ENCODE results near the gene BCL2L13.
"Not testable (repeated sequence)": the region's sequence is repeated elsewhere in the genome, so short reads cannot be mapped to it uniquely, and the experiment has no call there.

The BCL2L13 gene

DNA sequence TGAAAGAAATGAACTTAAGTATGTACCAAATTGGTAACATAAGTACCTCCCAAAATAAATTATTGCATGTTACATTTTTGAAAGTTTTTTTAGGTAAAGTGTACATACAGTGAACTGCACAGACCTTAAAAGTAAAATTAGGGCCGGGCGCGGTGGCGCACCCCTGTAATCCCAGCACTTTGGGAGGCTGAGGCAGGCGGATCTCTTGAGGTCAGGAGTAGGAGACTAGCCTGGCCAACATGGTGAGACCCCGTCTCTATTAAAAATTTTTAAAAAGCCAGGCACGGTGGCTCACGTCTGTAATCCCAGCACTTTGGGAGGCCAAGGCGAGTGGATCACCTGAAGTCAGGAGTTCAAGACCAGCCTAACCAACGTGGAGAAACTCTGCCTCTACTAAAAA, 1.7 kb upstream of the BCL2L13 start:
- DNase-seq (ENCODE audit: low read depth in 2 of 2), result not testable (repeated sequence)

DNA sequence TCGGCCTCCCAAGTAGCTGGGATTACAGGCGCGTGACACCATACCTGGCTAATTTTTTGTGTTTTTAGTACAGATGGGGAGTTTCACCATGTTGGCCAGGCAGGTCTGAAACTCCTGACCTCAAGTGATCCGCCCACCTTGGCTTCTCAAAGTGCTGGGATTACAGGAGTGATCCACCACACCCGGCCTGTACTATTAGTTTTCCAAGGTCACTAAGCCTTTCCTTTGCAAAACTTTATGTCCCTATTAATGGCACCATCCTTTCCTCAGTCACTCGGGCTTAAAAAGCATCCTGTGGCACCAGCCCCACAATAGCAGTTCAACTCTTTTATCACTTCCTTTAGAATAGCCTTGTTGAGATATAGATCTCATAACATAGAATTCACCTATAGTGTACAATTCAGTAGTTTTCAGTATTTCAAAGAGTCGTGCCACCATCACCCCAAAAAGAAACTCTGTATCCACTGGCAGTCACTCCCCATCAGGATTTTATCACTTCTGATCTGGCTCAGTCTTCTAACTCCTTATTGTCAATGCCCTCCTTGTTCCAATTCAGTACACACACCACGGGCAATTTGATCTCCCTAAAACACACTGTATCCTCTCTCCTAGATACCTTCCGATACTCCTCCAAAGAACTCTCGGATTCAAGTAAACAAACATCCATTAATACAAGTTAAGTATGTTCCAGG, 921 bp upstream of the BCL2L13 start:
- DNase-seq (ENCODE audit: low read depth in 2 of 2), result no peak

DNA sequence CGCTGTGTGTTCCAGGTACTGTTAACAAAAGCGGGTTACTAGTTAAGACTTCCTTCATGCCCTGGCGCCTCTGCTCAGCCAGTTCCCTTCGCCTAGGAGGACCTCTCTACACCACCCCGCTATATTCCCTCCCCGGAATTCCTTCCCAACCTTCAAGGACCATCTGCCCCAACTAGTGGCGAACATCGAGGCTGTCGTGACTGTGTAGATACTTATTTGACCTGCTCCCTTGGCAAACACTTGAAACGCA, 450 bp upstream of the BCL2L13 start:
- DNase-seq (ENCODE audit: low read depth in 2 of 2), result no peak

DNA sequence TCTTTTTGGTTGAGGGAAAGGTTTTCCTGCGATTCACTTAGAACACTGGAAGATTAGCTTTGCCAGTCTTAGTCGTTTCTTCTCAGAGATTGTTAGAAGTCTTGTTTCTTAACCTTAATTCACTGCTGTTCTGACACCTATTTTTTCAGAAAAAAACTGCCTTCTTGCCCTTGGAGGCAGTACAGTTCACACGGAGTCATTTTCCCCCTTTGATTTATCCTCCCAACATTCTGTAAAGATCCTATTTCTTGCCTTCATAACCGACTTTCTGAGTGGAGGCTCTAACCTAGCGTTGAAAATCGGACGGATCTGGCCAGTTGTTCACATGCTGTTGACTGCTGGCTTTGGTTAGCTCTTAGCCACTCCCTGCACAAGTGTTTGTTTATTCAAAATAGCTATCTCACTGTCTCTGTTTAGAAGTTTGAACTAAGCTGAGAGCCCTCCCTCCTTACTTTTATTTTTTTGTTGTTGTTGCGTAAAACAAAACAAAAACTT, 737 bp downstream of the BCL2L13 start:
- no peak for DNase-seq (ENCODE audit: low read depth in 2 of 2)

DNA sequence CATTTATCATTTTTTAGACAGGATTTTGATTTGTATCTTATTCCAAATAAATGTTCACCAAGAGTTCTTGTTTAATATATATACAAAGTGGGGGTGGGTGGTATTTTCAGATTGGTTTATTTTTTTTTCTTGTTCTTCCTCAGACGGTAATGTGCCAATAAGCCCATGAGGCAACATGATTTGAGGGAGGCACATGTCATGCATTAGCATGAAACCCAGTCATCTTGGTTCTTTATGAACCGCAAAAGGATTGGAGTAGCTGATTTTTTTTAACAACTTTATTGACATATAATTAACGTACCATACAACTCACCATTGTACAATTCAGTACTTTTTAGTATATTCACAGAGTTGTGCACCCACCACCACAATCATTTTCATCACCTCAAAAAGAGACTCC, 2.7 kb downstream of the BCL2L13 start:
- no peak for DNase-seq (ENCODE audit: low read depth in 2 of 2)

DNA sequence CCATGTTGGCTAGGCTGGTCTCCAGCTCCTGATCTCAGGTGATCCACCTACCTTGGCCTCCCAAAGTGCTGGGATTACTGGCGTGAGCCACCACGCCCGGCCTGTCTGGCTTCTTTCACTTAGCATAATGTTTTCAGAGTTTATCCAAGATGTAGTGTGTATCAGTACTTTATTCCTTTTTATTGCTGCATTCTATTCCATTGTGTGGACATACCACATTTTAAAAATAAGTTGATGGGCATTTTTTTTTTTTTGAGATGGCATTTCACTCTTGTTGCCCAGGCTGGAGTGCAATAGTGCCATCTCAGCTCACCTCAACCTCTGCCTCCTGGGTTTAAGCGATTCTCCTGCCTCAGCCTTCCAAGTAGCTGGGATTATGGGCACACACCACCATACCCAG, 3.8 kb downstream of the BCL2L13 start:
- DNase-seq (ENCODE audit: low read depth in 2 of 2), result not testable (repeated sequence)

DNA sequence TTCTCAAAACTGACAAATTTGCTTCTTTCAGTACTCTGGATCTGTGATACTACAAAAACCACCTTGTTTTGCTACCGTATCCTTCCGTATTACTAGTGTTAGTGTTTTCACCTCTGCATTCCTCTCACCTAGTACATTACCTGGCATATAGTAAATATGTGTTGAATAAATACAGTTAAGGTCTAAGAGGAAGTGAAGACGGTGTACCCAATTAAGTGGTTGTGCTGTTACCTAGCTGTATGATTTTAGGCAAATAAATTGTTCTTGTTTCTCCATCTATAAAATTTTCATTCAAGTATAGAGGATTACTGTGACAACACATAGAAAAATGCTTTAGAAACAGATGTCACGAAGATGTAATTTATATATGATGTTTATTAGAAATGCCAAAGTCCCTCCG, 8.9 kb downstream of the BCL2L13 start:
- DNase-seq (ENCODE audit: low read depth in 2 of 2), result no peak

DNA sequence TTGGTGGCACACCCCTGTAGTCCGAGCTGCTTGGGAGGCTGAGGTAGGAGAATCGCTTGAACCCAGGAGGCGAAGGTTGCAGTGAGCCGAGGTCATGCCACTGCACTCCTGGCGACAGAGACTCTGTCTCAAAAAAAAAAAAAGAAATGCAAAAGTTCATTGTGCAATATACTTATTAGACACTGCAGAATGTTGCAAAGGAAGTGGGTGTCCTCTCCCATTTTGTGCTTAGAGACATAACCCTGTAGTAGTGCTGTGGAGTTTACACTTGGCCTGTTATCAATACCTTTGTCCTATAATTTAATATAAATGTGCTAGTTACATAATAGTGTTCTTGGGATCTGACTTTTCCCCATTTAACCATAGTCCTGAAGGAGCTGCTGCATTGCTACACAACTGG, 9.4 kb downstream of the BCL2L13 start:
- no peak for DNase-seq (ENCODE audit: low read depth in 2 of 2)

DNA sequence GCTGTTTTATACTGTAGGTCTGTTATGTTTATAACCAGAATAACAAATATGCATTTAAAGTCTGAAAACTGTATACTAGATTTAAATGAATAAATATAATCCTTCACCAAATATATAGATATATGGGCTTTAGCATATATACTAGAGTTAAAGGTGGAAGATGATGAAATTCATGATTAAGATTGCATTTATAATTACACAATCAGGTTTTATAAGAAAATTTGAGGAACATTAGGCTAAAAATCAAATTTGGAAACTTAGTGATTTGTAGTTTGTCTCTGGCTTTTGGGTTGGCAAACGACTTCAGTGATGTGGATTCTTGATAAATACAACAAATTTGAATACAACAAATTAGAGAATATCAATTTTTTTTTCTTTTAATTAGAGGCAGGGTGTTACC, 10.0 kb downstream of the BCL2L13 start:
- DNase-seq (ENCODE audit: low read depth in 2 of 2), result no peak

DNA sequence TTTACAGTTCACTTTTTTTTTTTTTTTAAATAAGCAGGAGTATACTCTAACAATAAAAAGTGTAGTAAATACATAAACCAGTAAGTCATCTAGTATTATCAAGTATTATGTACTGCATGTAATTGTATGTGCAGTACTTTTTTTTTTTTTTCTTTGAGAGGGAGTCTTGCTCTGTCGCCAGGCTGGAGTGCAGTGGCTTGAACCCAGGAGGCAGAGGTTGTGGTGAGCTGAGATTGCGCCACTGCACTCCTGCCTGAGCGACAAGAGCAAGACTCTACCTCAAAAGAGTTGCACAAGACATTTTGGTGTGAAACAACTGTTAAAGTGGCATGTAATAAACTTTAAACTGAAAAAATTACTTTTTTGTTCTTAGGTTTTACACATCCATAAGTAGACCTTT, 16.7 kb downstream of the BCL2L13 start:
- DNase-seq (ENCODE audit: low read depth in 2 of 2), result no peak

DNA sequence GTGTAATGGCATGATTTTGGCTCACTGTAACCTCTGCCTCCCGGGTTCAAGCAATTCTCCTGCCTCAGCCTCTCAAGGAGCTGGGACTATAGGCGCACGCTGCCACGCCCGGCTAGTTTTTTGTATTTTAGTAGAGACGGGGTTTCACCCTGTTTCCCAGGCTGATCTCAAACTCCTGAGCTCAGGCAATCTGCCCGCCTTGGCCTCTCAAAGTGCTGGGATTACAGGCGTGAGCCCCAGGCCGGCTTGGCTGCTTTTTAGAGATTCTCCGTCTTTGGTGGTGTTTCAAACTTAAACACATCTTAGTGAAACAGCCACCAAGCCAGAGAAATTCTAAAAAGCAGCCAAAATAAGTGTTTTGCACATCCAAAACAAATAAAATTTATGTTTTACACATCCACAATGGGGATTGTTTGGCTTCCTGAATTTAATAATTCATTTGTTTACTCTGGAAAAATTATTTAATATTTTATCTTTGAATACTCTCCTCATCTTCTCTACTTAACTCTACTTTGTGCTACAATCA, 18.4 kb downstream of the BCL2L13 start:
- DNase-seq (ENCODE audit: low read depth in 2 of 2), result no peak

DNA sequence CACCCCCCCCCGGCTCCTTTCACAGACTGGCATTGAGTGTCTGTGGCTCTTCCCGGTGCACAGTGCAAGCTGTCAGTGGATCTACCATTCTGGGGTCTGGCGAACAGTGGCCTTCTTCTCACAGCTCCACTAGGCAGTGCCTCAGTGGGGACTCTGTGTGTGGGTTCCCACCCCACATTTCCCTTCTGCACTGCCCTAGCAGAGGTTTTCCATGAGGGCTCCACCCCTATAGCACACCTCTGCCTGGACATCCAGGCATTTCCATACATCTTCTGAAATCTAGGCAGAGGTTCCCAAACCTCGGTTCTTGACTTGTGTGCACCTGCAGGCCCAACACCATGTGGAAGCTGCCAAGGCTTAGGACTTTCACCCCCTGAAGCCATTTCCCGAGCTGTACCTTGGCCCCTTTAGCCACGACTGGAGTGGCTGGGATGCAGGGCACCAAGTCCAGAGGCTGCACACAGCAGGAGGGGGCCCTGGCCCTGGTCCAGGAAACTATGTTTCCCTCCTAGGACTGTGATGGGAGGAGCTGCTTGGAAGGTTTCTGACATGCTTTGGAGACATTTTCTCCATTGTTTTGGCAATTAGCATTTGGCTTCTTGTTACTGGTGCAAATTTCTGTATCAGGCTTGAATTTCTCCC, 26.0 kb downstream of the BCL2L13 start:
- no peak for DNase-seq (ENCODE audit: low read depth in 2 of 2)

DNA sequence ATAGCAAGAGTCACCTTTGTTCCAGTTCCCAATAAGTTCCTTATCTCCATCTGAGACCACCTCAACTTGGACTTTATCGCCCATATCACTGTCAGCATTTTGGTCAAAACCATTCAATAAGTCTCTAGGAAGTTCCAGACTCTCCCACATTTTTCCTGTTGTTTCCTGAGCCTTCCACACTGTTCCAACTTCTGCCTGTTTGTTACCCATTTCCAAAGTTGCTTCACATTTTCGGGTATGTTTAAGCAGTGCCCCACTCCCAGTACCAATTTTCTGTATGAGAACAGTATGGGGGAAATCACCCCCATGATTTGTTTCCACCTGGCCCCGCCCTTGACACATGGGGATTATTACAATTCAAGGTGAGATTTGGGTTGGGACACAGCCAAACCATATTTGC, 26.7 kb downstream of the BCL2L13 start:
- no peak for DNase-seq (ENCODE audit: low read depth in 2 of 2)

DNA sequence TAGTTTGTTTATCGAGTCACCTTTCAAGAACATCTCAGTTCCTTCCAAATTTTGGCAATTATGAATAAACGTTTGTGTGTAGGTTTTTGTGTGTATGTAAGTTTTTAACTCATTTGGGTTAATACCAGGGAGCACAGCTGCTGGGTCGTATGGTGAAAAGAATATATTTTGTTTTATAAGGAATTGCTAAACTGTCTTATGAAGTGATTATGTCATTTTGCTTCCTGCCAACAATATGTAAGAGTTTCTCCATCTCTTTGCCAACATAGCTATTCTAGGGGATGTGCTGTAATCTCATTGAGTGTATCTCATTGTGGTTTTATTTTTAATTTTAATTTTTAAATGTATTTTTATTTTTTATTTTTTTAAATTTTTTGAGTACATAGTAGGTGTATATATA, 27.3 kb downstream of the BCL2L13 start:
- no peak for DNase-seq (ENCODE audit: low read depth in 2 of 2)

DNA sequence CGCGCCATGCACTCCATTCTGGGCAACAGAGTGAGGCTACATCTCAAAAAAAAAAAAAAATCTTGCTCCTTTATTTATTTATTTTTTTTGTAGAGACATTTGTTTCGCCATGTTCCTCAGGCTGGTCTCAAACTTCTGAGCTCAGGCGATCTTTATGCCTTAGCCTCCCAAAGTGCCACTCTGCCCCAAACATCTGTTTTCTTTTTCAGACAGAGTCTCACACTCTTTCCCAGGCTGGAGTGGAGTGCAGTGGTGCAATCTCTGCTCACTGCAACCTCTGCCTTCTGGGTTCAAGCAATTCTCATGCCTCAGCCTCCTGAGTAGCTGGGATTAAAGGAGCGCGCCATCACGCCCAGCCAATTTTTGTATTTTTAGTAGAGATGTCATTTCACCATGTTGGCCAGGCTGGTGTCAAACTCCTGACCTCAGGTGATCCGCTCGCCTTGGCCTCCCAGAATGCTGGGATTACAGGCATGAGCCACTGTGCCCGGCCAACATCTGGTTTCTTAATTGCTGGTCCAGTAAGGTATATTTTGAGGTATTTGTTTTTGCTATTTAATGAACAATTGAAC, 33.0 kb downstream of the BCL2L13 start:
- DNase-seq (ENCODE audit: low read depth in 2 of 2), result not testable (repeated sequence)

DNA sequence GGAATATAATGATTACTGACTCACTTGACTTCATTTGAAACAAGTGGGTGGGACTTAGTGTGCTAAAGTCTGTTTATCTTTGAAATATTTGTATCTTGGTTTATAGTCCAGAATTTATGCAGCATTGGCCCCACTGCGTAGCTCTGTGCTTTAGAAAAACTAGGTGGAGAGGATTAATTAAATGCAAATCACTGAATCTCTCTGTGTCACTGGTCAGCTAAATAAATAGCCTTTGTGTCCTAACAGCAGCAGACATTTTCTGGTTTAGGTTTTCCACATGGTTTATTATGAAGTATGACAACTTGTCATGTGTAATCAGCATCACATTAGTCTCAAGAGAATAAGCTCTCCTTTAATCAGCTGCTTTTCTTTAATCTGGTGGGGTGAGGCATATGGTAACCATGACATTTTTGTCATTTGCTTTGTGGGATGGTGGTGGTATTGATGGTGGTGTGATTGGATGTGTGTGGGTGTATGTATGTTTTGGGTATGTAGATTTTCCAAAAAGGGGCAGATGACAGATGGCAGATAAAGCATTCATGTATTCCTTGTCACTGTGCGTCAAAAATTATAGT, 33.9 kb downstream of the BCL2L13 start:
- DNase-seq (ENCODE audit: low read depth in 2 of 2), result no peak

DNA sequence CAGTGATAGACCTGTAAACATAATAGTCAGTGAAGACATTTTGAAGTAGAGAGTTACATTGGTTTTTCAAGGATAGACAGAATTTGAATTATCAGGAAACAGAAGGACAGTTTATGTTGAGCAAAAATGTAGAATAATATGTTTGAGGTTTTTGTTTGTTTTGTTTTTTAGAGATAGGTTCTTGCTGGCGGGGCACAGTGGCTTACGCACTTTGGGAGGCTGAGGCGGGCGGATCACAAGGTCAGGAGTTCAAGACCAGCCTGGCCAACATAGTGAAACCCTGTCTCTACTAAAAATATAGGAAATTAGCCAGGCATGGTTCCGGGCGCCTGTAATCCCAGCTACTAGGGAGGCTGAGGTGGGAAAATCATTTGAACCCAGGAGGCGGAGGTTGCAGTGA, 35.6 kb downstream of the BCL2L13 start:
- no peak for DNase-seq (ENCODE audit: low read depth in 2 of 2)

DNA sequence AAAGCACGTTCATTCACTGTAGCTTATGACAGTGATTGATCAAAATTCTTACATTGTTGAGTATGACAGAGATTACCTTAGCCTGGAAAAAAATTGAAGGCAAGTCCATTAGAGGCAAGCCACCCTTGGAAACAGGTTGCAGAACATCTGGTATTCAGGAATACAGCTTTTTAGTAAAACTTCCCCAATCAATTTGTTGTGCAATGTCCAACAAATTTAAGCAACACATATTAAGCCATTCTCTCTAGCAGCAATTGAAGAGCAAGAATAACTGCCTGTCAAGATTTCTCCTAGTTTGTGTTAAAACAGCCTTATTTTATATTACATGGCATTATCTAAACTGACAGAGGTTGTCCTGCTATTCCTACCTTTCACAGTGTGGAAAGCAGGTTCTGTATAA, 37.0 kb downstream of the BCL2L13 start:
- DNase-seq (ENCODE audit: low read depth in 2 of 2), result no peak

DNA sequence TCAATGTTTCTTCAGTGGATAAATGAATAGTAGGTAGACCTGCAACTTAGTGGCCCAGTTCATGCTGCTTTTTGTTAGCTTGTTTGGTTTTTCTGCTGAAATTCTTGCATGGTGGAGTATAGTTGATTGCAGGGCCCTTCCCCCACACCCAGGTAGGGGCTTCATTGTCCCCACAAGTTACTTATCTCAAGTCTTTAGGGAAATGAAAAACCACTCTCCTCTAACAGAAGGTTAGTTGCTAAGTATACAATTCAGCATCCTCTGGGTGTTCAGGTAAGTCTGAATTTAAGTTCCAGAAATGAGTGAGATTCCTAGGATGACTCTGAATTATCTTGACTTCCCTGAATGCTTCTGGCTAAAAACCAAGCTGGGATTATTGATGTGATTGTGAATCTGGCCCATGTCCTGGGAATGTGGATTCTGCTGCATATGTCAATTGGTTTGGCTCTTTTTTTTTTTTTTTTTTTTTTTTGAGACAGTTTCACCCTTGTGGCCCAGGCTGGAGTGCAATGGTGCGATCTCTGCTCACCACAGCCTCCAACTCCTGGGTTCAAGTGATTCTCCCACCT, 40.3 kb downstream of the BCL2L13 start:
- no peak for DNase-seq (ENCODE audit: low read depth in 2 of 2)

DNA sequence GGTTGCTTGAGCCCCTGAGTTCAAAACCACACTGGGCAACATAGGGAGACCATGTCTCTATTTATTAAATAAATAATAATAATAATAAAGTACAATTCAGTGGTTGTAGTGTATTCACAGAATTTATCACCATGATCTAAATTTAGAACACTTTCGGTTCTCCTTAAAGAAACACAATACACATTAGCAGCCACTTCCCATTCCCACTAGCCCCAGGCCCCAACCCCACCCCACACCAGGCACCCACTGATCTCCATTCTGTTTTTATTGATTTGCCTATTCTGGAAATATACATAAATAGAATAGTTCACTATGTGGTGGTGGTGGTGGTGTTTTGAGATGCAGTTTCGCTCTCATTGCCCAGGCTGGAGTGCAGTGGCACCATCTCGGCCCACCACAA, 45.7 kb downstream of the BCL2L13 start:
- DNase-seq (ENCODE audit: low read depth in 2 of 2), result no peak

DNA sequence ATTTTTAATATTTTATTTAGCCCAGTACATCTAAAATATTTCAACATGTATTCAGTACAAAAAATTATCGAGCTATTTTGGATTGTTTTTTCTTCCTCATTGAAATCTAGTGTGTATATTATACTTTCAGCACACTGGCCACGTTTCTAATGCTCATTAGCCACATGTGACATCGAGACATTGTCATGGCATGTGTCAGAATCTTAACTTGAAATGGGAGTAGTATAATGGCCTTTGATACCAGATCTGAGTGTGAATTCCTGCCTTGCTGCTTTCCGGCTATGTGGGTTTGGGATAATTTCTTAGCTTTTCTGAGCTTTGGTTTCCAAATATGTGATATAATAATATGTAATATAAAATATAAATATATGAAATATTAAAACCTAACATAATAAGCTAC, 54.3 kb downstream of the BCL2L13 start:
- DNase-seq (ENCODE audit: low read depth in 2 of 2), result no peak

DNA sequence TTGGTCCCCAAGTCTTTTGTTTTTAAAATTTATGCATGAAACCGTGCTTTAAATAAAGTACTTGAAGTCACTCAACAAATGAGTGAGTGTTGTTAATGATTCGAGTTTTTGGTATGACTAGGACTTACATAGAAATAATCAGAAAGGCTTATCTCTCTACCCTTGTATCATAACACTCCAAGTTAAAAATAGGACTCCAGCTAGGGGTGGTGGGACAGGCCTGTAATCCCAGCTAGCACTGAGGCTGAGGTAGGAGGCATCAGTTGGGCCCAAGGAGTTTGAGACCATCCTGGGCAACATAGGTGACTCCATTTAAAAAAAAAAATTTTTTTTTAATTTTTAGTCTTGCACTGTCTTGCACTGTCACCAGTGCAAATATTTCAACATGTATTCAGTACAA, 55.6 kb downstream of the BCL2L13 start:
- no peak for DNase-seq (ENCODE audit: low read depth in 2 of 2)

DNA sequence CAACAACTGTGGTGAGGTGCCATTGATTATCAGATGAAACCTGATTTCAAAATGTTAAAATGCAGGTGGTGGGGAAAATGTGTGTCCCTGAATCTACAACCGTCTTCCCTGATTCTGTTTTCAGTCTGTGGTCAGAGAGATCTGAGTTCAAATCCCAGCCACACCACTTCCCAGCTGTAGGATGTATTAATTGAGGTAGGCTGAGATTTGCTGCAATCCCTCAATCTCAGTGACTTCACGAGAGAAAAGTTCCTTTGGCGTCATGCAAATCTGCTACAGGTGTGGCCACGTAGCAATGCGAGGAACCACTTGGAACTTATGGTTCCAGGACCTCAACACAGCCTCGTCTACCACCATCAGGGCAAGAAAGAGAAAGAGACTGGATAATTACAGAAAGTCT, 56.2 kb downstream of the BCL2L13 start:
- no peak for DNase-seq (ENCODE audit: low read depth in 2 of 2)

Measured in stimulated activated CD8-positive, alpha-beta memory T cell treated with anti-CD3 and anti-CD28 coated beads, Interleukin-2, amount 100 ng/mL, for 1 hour (primary cell).